Activated CD8-positive, alpha-beta T cell treated with anti-CD3 and anti-CD28 coated beads, Interleukin-2, amount 10 ng/mL, durations not matched to agents 7 days and 5 days (primary cell): ENCODE measurements around the gene DPPA4. TPM values are rescaled to one million over a fixed set of nuclear protein-coding genes. Genes with fewer than 3 reads are reported as not detected.
"Not testable (repeated sequence)": the region's sequence is repeated elsewhere in the genome, so short reads cannot be mapped to it uniquely, and the experiment has no call there.

Experiments used
- ATAC-seq: fragments of 150-1000 bp; cut with Tn5 transposase; one replicate; pipeline ENCODE4 v1.10.0; 2021; ENCODE audit warnings: moderate library complexity
- CTCF ChIA-PET: fragments of 350-600 bp; sonication (Branson Sonifier 250); formaldehyde crosslinking; loops from one replicate; lab custom pipeline; 2021; ENCODE audit warnings: antibody characterized with exemption; lab: Charles Lee
- POLR2A ChIA-PET: fragments of 350-600 bp; sonication (Branson Sonifier 250); formaldehyde crosslinking; loops from one replicate; lab custom pipeline; 2021; ENCODE audit warnings: antibody characterized with exemption; lab: Charles Lee
- DNase-seq: peaks from one replicate; pipeline ENCODE4 v3.0.0-alpha.2; 2020
- H3K27ac Mint-ChIP-seq: one replicate; pipeline ENCODE4 v1.8.0; 2021; ENCODE audit warnings: mild to moderate bottlenecking, mixed read lengths
- H3K27me3 Mint-ChIP-seq: one replicate; pipeline ENCODE4 v1.8.0; 2021; ENCODE audit warnings: low read depth, mixed read lengths
- H3K36me3 Mint-ChIP-seq: one replicate; pipeline ENCODE4 v1.8.0; 2021; ENCODE audit warnings: low read depth, mixed read lengths
- H3K4me1 Mint-ChIP-seq: one replicate; pipeline ENCODE4 v1.8.0; 2021; ENCODE audit warnings: low read depth, mixed read lengths
- H3K4me3 Mint-ChIP-seq: one replicate; pipeline ENCODE4 v1.8.0; 2021; ENCODE audit warnings: mild to moderate bottlenecking, mixed read lengths
- H3K9me3 Mint-ChIP-seq: one replicate; pipeline ENCODE4 v1.8.0; 2022; ENCODE audit warnings: mixed read lengths; ENCODE audit not compliant: insufficient read depth
- total RNA-seq, 2 experiments: library from RNA; stranded (reverse); gene quantifications; one replicate each; pipeline ENCODE4 v1.2.3, GENCODE V29; 2021

The DPPA4 gene
- total RNA-seq, 2 experiments from 2014 or later = not detected

DNA sequence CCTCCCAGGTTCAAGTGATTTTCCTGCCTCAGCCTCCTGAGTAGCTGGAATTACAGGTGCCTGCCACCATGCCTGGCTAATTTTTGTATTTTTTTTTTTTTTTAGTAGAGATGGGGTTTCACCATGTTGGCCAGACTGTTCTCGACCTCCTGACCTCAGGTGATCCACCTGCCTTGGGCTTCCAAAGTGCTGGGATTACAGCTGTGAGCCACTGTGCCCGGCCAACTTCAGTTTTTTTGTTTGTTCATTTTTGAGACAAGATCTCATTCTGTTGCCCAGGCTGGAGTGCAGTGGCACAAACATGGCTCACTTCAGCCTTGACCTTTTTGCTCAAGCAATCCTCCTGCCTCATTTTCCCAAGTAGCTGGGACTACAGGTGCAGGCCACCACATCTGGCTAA is 21.5 kb upstream of the DPPA4 start:
- ATAC-seq, CTCF ChIA-PET, H3K27ac Mint-ChIP-seq: not testable (repeated sequence)

DNA sequence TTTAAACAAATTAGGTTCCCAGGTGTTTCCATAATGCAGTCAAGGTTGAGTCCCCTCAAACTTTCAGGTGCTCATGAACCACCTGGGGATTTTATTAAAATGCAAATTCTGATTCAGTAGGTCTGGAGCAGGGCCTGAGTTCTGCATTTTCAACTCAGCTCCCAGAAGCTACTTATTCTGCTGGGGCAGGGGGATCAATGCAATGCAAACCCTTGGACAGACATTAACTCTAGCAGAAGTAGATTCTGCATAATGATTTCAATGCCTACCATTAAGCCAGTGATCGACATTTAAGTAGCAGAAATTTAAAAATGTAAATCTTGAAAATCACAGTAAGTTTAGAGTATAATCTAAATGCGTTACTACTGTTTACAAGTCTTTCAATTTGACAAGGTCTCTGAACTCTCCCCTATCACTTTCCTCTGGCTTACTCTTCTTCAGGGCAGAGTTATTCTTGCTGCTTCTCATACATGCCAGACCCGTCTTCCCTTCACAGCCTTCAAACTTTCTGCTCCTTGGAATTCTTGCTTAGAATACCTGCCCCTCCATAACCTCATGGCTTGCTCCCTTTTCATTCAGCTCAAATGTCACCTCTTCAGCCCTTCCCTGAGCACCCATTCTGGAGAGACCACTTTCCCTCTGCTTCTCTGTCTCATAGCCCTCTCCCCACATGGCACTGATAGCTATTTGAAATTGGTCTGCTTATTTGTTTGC is 19.3 kb upstream of the DPPA4 start:
- H3K27ac Mint-ChIP-seq = no peak overlapping the region
- no peak for ATAC-seq
- no peaks in the 10 kb centered on the region for H3K9me3 Mint-ChIP-seq
- POLR2A ChIA-PET = no interaction called here
- no peaks in the 10 kb centered on the region for H3K36me3 Mint-ChIP-seq
- H3K27me3 Mint-ChIP-seq = no peaks in the 10 kb centered on the region
- no peak overlapping the region for H3K4me3 Mint-ChIP-seq
- no peak for DNase-seq
- CTCF ChIA-PET = no interaction called here
- H3K4me1 Mint-ChIP-seq = no peaks in the 10 kb centered on the region

More for the DNA sequence above, 21.5 kb upstream of the DPPA4 start:
- POLR2A ChIA-PET = interaction anchor here (0.7 kb wide), 1 partner anchor 21 kb away, joined by 3 read pairs; no protein-coding TSS in a partner anchor
- not testable (repeated sequence) for H3K9me3 Mint-ChIP-seq, H3K4me1 Mint-ChIP-seq, H3K4me3 Mint-ChIP-seq, H3K27me3 Mint-ChIP-seq, H3K36me3 Mint-ChIP-seq, DNase-seq

DNA sequence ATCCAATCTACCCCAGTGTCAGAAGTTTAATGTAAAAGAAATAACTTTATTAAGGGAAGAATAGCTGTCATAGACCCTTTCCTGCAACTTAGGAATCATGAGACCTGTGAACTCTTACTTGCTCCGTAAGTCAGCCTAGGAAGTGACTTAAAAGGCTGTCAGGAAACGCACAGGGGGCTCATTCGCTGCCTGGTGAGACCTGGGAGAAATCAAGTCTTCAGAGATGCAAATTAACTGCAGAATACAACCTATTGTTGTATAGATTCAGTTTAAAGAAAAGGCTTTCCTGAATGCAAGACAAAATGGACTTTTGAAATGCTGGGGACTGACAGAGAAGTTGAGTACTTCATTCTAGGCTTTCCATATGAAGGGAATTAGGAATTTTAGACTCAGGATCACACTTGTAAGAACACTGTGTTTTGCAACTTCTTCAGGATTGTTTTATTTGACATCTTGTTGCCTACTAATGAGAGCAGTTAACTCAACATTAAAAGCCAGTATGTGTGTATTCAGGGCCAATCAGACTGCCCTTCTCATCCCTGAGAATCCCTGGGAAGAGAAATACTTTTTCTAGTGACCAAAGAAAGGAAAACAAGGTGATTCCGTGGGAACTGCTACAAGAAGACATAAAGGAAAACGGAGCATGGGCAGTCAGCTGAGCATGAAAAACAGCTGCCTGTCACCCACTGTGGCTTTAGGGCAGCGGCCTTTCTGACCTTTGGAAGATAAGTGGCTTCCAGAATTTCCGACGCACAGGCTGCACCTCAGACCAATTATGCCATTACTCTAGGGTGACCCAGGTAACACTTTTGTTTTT is 18.5 kb upstream of the DPPA4 start:
- no peaks in the 10 kb centered on the region for H3K36me3 Mint-ChIP-seq
- no peak overlapping the region for H3K4me3 Mint-ChIP-seq
- no peaks in the 10 kb centered on the region for H3K4me1 Mint-ChIP-seq
- ATAC-seq = no peak
- no peaks in the 10 kb centered on the region for H3K9me3 Mint-ChIP-seq
- no peak for DNase-seq
- POLR2A ChIA-PET = no interaction called here
- no peak overlapping the region for H3K27ac Mint-ChIP-seq
- CTCF ChIA-PET = no interaction called here
- no peaks in the 10 kb centered on the region for H3K27me3 Mint-ChIP-seq

DNA sequence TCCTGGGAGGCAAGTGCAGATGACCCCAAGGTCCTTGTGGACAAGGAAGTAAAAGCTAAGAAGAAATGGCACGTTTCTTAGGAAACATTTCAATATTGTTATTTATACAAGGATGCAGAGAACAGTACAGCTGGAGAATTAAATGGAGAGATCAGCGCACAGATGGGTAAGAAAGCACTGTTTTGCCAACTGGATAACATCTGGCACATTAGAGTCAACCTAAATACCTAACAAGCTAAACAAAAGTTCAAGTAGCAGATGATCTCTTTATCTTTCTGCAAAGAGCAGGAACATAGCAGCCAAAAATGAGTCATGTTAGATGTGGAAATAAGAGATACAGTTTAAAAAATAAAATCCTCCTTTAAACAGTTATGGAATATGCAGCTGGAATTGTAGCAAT is 15.7 kb upstream of the DPPA4 start:
- CTCF ChIA-PET = interaction anchor here (0.7 kb wide), 1 partner anchor 1139 kb away, joined by 3 read pairs; no protein-coding TSS in a partner anchor

DNA sequence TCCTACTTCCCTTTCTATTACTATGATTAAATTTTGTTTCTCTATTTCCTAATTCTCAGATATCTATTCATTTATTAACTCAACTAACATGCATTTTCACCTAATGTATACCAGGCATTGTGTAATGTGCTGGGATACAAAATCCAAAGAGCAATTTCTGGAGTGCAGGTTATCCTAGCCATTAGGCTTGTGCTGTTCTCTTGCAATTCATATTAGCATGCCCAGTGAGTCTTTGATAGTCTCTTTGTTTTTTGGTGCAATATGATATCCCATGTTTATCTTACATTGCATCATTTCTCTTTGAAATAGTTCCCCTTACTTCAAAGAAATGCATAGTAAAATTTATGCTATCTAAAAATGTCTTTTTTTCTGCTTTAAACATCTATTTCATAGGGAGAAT is 13.9 kb upstream of the DPPA4 start:
- Mint-ChIP-seq H3K27me3 (no peaks in the 10 kb centered on the region), H3K4me1 (no peaks in the 10 kb centered on the region), H3K4me3 (no peak overlapping the region), H3K36me3 (no peaks in the 10 kb centered on the region), H3K27ac (no peak overlapping the region), H3K9me3 (no peaks in the 10 kb centered on the region)
- ATAC-seq (no peak), DNase-seq (no peak)
- POLR2A ChIA-PET = no interaction called here
- CTCF ChIA-PET = no interaction called here

More for the DNA sequence above, 15.7 kb upstream of the DPPA4 start:
- Mint-ChIP-seq H3K4me1 (no peaks in the 10 kb centered on the region), H3K27ac (no peak overlapping the region), H3K27me3 (no peaks in the 10 kb centered on the region), H3K36me3 (no peaks in the 10 kb centered on the region), H3K9me3 (no peaks in the 10 kb centered on the region), H3K4me3 (no peak overlapping the region)
- DNase-seq = no peak
- ATAC-seq = no peak
- POLR2A ChIA-PET = no interaction called here

DNA sequence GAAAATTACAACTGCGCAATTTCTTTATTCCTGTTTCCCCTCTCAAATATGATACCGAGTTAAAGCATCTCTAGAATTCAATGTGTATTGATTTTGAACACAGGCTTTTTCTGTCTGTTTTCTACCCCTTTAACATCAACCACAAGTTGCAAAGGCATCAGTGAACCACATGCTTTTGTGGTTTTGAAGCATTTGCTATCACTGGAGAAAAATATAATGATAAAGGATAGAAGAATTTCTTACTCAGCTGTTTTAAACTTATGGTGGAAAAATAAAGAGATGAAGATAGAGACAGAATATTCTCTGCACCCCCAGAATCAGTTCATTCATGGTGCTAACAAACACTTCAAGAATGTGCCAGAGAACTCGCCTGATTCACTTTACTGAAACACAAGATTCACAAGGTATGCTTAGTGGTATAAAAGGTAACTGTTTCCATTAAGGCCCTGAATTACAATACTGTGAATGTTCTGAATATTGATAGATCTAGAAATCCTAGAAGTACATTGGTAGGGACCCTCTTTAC is 9.5 kb upstream of the DPPA4 start:
- ChIA-PET CTCF (no interaction called here), POLR2A (no interaction called here)
- Mint-ChIP-seq H3K27me3 (no peaks in the 10 kb centered on the region), H3K27ac (no peak overlapping the region), H3K4me3 (no peak overlapping the region), H3K4me1 (no peaks in the 10 kb centered on the region), H3K36me3 (no peaks in the 10 kb centered on the region), H3K9me3 (no peaks in the 10 kb centered on the region)
- no peak for DNase-seq
- ATAC-seq = no peak

DNA sequence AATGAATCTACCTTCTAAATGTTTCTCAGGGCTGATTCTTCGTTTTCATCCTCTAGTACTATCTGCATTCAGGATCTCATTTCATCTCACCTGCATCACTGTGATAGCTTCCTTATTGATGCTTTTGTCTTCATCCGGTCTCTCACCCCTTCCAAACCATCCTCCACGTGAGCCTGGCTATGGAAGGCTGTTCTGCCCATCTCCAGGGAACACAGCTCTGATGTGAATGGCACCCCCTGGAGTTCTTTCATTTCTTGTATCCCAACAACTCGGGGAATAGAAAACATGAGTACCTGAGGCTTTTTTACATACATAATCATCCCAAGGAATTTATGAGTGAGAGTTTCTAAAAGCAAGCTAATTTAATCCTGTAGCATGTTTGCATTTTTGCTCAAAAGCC is 8.8 kb upstream of the DPPA4 start:
- no peaks in the 10 kb centered on the region for H3K9me3 Mint-ChIP-seq
- no peaks in the 10 kb centered on the region for H3K27me3 Mint-ChIP-seq
- DNase-seq (no peak), ATAC-seq (no peak)
- H3K36me3 Mint-ChIP-seq = no peaks in the 10 kb centered on the region
- H3K4me3 Mint-ChIP-seq = no peak overlapping the region
- ChIA-PET POLR2A (no interaction called here), CTCF (no interaction called here)
- no peaks in the 10 kb centered on the region for H3K4me1 Mint-ChIP-seq
- H3K27ac Mint-ChIP-seq = no peak overlapping the region

DNA sequence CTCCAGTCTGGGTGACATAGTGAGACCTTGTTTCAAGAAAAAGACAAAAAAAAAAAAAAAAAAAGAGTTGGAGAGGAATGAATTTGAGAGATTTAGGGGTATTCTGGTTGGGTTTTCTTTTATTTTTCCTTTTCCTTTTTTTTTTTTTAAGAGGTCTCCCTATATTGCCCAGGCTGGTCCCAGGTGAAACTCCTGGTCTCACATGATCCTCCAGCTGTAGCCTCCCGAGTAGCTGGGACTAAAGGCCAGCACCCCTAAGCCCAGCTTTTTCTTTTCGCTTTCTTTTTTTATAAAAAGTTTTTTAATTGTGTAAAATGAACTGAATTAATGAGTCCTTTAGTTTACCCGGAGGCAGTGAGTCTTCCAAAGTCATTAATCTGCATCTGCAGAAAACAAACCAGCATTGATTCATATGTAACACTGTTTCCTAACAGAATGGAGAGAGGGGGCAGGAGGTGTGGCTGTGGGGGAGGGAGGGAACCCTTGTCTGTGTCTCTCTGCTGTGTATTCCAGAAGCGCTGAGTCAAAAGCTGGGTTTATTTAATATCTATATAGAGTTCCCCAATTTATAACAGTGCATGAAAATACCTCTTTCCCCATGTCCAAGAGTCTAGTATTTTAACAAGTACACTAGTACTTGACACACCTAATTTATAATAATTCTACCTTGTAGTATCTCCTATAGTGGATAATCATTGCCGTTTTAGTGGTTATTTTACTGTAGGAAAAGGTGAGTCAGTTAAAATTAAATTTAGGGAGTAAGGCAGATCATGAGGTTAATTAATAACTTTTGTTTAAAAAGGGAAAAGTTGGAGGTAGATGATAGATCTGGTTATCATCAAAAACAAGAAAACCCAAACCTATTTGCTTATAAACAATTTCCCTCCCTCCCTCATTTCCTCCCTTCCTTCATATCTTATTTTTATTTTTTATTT is 2.6 kb upstream of the DPPA4 start:
- H3K4me3 Mint-ChIP-seq = no peak overlapping the region
- H3K4me1 Mint-ChIP-seq = no peaks in the 10 kb centered on the region
- peaks cover 19% of the 10 kb centered on the region for H3K27me3 Mint-ChIP-seq
- H3K27ac Mint-ChIP-seq = no peak overlapping the region
- ChIA-PET POLR2A (no interaction called here), CTCF (no interaction called here)
- DNase-seq = no peak
- H3K36me3 Mint-ChIP-seq = no peaks in the 10 kb centered on the region
- ATAC-seq = no peak
- H3K9me3 Mint-ChIP-seq = peaks cover 4% of the 10 kb centered on the region

DNA sequence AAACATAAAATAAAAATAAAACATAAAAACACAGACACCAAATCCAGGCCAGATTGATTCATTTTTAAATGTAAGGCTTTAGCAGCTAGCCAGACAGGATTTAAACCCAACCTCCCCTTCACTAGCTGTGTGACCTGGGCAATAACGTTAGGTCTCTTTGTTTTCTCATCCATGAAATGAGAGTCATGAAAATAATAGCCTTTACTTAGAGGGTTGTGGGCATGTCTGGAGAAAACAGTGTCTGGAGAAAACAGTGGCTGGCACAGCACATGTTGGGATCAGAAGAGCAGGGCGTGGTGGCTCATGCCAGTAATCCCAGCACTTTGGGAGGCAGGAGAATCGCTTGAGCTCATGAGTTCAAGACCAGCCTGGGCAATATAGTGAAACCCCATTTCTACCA is 1.9 kb upstream of the DPPA4 start:
- Mint-ChIP-seq H3K27ac (no peak overlapping the region), H3K27me3 (peaks cover 19% of the 10 kb centered on the region), H3K4me1 (no peaks in the 10 kb centered on the region), H3K4me3 (no peak overlapping the region), H3K9me3 (peaks cover 4% of the 10 kb centered on the region), H3K36me3 (no peaks in the 10 kb centered on the region)
- ChIA-PET POLR2A (no interaction called here), CTCF (no interaction called here)
- DNase-seq (no peak), ATAC-seq (no peak)

DNA sequence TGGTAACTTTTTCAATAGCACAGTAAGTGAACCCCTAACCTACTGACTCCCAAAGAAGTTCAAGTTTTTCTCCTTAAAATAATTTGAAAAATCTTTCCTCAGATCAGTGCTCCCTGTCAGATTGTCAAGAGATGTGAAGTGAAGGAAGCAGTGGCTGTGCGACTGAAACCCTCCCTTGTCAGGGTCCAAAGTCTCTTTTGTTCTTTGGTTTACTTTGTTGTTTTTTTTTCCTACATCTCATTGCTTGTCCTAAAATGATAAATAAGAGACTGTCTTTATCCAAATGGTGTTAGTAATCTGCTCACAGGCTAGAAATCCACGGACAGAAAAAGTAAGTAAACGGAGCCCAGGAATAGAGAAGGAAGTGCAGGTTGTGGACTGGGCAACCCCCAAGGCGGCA is 976 bp upstream of the DPPA4 start:
- H3K4me1 Mint-ChIP-seq = no peaks in the 10 kb centered on the region
- H3K4me3 Mint-ChIP-seq = no peak overlapping the region
- H3K27ac Mint-ChIP-seq = no peak overlapping the region
- ChIA-PET POLR2A (no interaction called here), CTCF (no interaction called here)
- no peak for DNase-seq
- H3K27me3 Mint-ChIP-seq = peaks cover 19% of the 10 kb centered on the region
- peaks cover 4% of the 10 kb centered on the region for H3K9me3 Mint-ChIP-seq
- no peaks in the 10 kb centered on the region for H3K36me3 Mint-ChIP-seq
- ATAC-seq = no peak

DNA sequence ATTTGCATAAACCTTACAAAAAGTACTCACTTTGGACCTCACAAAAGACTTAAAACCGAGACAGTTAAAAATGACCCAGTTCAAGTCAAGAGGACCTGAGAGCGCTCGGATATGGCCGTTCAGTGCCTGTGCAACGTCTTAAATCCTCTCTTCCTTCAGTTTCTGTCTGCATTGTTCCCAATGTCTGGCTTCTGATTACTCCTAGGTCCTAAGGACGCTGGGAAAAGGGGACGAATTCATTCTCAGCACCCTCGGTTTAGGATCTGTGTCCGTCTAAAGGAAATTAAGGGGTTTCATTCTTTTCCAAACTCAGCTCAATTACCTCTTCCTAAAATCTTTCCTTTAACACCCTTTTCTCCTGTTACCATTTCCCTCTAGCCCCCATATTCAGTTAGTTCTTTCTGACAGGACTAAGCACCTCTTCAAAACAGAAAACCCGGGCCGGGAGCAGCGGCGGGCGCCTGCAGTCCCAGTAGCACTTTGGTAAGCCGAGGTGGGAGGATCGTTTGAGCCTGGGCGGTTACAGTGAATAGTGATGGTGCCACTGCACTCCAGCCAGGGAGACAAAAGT is 970 bp downstream of the DPPA4 start:
- Mint-ChIP-seq H3K4me3 (peak overlapping the region; percentile 64), H3K36me3 (no peaks in the 10 kb centered on the region), H3K27me3 (peaks cover 19% of the 10 kb centered on the region), H3K9me3 (peaks cover 4% of the 10 kb centered on the region), H3K4me1 (no peaks in the 10 kb centered on the region), H3K27ac (no peak overlapping the region)
- DNase-seq (peak; percentile 33), ATAC-seq (peak; percentile 81)
- ChIA-PET POLR2A (no interaction called here), CTCF (no interaction called here)
